Middle frontal gyrus (tissue), 1 donor: ENCODE data around the gene GPC5.
"Not testable (repeated sequence)": the region's sequence is repeated elsewhere in the genome, so short reads cannot be mapped to it uniquely, and the experiment has no call there.

ENCODE experiments used
- DNase-seq: peaks from one replicate; pipeline ENCODE4 v3.0.0-alpha.2; 2015; ENCODE audit warnings: low spot score; ENCODE audit errors: extremely low spot score

GPC5 gene

GRCh38 chr13:92530364-92530763 is 1131.9 kb downstream of the GPC5 start:
- DNase-seq, result no peak

- DNase-seq, result no peak
Observed at GRCh38 chr13:92535222-92536006, 1137.0 kb downstream of the GPC5 start.

- DNase-seq, result no peak
Observed at GRCh38 chr13:92537471-92537870, 1139.0 kb downstream of the GPC5 start.

- DNase-seq, result no peak
Observed at GRCh38 chr13:92538164-92538563, 1139.7 kb downstream of the GPC5 start.

- not testable (repeated sequence) for DNase-seq
Observed at GRCh38 chr13:92539148-92539547, 1140.7 kb downstream of the GPC5 start.

- DNase-seq, result no peak
Observed at GRCh38 chr13:92547266-92547665, 1148.8 kb downstream of the GPC5 start.

- no peak for DNase-seq
Observed at GRCh38 chr13:92549276-92549675, 1150.9 kb downstream of the GPC5 start.

GRCh38 chr13:92553470-92554114 is 1155.2 kb downstream of the GPC5 start:
- no peak for DNase-seq

GRCh38 chr13:92560883-92561282 is 1162.5 kb downstream of the GPC5 start:
- no peak for DNase-seq

GRCh38 chr13:92564942-92565341 is 1166.5 kb downstream of the GPC5 start:
- no peak for DNase-seq

GRCh38 chr13:92566767-92567166 is 1168.3 kb downstream of the GPC5 start:
- no peak for DNase-seq

GRCh38 chr13:92572190-92572589 is 1173.8 kb downstream of the GPC5 start:
- DNase-seq, result no peak

GRCh38 chr13:92573467-92574057 is 1175.1 kb downstream of the GPC5 start:
- no peak for DNase-seq

- DNase-seq, result no peak
Observed at GRCh38 chr13:92574499-92574898, 1176.1 kb downstream of the GPC5 start.

- no peak for DNase-seq
Observed at GRCh38 chr13:92575777-92576176, 1177.4 kb downstream of the GPC5 start.

GRCh38 chr13:92578358-92578757 is 1179.9 kb downstream of the GPC5 start:
- DNase-seq, result no peak

- no peak for DNase-seq
Observed at GRCh38 chr13:92589955-92590354, 1191.5 kb downstream of the GPC5 start.

GRCh38 chr13:92590503-92590908 is 1192.1 kb downstream of the GPC5 start:
- DNase-seq, result no peak

GRCh38 chr13:92591117-92591516 is 1192.7 kb downstream of the GPC5 start:
- no peak for DNase-seq

- no peak for DNase-seq
Observed at GRCh38 chr13:92592757-92593156, 1194.3 kb downstream of the GPC5 start.

- DNase-seq, result no peak
Observed at GRCh38 chr13:92602560-92602959, 1204.1 kb downstream of the GPC5 start.

GRCh38 chr13:92609376-92609775 is 1211.0 kb downstream of the GPC5 start:
- no peak for DNase-seq

GRCh38 chr13:92612892-92613291 is 1214.5 kb downstream of the GPC5 start:
- no peak for DNase-seq
